ENCODE data around the gene TFAP2D. TPM values are rescaled to one million over a fixed set of nuclear protein-coding genes. Genes with fewer than 3 reads are reported as not detected.

TFAP2D gene
- total RNA-seq, 6 donors from 2014 or later, result not detected

DNA sequence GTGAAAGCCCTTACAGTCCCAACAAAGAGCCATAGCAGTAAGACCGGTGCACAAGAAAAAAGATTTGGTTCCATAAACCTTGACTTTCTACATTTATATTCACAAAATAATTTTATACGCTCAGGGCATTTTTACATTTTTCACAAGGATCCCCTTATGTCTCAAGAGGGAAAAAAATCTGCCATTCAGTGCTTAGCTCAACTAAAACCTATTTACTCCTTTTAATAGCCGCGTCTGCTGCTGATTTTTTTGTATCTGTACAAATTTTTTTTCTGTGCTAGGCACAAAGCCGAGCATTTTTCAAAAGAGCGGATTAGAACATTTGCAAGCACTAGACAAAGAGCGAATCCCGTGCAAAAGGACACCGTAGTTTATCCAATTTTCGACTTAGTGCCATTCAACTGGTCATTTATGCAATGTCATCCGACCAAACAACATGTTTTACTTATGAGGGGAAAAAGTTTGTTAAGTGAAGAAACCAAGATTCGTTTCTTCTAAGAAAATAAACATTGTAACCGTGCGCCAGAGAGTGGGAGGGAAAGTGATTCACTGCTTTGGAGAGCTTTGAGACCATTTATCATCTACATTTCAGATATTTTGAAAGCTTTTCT lies 3.7 kb downstream of the TFAP2D start:
- no peak for TF ChIP-seq POLR2AphosphoS5 (IDR thresholded peaks at IDR 0.05)
- no peak for TF ChIP-seq POLR2A (IDR thresholded peaks at IDR 0.05)
- no peak for TF ChIP-seq EP300 (IDR thresholded peaks at IDR 0.05)
- TF ChIP-seq, protein P1, sequence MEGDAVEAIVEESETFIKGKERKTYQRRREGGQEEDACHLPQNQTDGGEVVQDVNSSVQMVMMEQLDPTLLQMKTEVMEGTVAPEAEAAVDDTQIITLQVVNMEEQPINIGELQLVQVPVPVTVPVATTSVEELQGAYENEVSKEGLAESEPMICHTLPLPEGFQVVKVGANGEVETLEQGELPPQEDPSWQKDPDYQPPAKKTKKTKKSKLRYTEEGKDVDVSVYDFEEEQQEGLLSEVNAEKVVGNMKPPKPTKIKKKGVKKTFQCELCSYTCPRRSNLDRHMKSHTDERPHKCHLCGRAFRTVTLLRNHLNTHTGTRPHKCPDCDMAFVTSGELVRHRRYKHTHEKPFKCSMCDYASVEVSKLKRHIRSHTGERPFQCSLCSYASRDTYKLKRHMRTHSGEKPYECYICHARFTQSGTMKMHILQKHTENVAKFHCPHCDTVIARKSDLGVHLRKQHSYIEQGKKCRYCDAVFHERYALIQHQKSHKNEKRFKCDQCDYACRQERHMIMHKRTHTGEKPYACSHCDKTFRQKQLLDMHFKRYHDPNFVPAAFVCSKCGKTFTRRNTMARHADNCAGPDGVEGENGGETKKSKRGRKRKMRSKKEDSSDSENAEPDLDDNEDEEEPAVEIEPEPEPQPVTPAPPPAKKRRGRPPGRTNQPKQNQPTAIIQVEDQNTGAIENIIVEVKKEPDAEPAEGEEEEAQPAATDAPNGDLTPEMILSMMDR (IDR thresholded peaks at IDR 0.05), result no peak
- Histone ChIP-seq H3K36me3 (no peaks in the 10 kb centered on the region), H3K4me1 (no peaks in the 10 kb centered on the region), H3K27me3 (peaks cover 0 to 11% (median 3%) of the 10 kb centered on the region in 4 donors), H3K9me3 (no peaks in the 10 kb centered on the region), H3K4me3 (no peak overlapping the region), H3K27ac (no peak overlapping the region)
- DNase-seq (no peak), ATAC-seq (ENCODE audit: low FRiP score in 2 of 2) (no peak)
- 3 to 4% methylated on average over 14 of the region's 14 CpGs for WGBS, 2 donors

DNA sequence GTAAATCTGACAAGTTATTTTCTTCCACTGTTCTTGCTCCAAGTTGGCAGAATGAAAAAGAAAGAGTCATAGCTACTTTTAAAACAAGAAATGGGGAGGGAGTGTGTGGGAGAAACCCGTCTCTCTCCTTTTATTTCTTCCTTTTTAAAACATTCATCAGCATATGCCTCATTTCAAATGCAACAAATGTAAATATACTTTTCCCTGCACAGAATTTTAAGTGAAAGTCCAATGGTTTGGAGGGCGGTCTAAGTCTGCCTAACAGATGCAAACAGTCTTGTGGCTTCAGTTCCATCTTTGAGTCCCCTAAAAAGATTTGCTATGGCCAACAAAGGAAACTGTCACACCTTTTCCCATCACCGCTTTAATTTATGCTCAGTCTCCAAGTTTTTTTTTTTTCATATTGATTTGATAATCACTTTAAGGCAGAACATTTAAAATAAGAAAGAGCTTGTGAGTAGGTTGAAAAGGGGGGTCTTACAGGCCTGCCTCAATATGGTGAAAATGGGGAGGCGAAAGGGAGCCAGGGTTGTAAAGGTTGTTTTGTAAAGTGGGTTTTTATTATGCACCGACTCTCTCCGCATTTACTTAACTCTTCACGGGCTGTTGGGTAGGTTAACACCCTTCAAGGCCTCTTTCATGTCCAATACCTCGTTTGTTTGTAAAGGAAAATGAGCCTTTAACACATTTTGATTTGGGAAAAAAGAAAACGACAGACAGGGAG lies 4.6 kb downstream of the TFAP2D start:
- H3K27me3 ChIP-seq, result peaks cover 0 to 11% (median 3%) of the 10 kb centered on the region in 4 donors
- H3K27ac ChIP-seq, result no peak overlapping the region
- H3K4me3 ChIP-seq, result no peak overlapping the region
- WGBS, 2 donors, result 3% methylated on average over 9 of the region's 9 CpGs
- H3K9me3 ChIP-seq, result no peaks in the 10 kb centered on the region
- ATAC-seq (ENCODE audit: low FRiP score in 2 of 2), result no peak
- no peak for DNase-seq
- no peaks in the 10 kb centered on the region for H3K36me3 ChIP-seq
- TF ChIP-seq POLR2AphosphoS5 (IDR thresholded peaks at IDR 0.05) (no peak), EP300 (IDR thresholded peaks at IDR 0.05) (no peak), POLR2A (IDR thresholded peaks at IDR 0.05) (no peak)
- TF ChIP-seq, protein P1 (IDR thresholded peaks at IDR 0.05), result no peak
- no peaks in the 10 kb centered on the region for H3K4me1 ChIP-seq

DNA sequence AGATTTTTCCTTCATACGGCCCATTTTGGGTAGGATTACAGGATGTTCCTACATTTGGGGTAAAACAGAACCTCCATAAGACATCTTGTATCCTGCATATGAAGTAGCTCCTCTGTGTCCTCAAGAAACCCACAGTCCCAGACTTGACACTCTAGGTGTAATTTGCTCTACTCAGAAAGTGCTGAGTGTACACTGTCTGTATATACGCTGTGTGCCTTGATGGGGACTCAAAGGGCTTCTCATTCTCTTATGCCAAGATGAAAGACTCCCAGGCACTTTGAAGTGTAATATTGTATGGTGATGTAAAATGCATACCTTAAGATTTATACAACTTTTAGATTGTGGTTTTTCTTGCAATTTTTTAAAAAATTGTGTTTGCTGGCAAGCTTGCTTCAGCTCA lies 5.2 kb downstream of the TFAP2D start:
- H3K27ac ChIP-seq, result no peak overlapping the region
- no peak overlapping the region for H3K4me3 ChIP-seq
- H3K9me3 ChIP-seq, result no peaks in the 10 kb centered on the region
- H3K4me1 ChIP-seq, result no peaks in the 10 kb centered on the region
- TF ChIP-seq, protein P1 (IDR thresholded peaks at IDR 0.05), result no peak
- TF ChIP-seq POLR2AphosphoS5 (IDR thresholded peaks at IDR 0.05) (no peak), EP300 (IDR thresholded peaks at IDR 0.05) (no peak), POLR2A (IDR thresholded peaks at IDR 0.05) (no peak)
- peaks cover 0 to 11% (median 4%) of the 10 kb centered on the region in 4 donors for H3K27me3 ChIP-seq
- WGBS, 2 donors, result 7 to 11% methylated on average over 2 of the region's 2 CpGs
- no peak for ATAC-seq (ENCODE audit: low FRiP score in 2 of 2)
- no peaks in the 10 kb centered on the region for H3K36me3 ChIP-seq
- no peak for DNase-seq

DNA sequence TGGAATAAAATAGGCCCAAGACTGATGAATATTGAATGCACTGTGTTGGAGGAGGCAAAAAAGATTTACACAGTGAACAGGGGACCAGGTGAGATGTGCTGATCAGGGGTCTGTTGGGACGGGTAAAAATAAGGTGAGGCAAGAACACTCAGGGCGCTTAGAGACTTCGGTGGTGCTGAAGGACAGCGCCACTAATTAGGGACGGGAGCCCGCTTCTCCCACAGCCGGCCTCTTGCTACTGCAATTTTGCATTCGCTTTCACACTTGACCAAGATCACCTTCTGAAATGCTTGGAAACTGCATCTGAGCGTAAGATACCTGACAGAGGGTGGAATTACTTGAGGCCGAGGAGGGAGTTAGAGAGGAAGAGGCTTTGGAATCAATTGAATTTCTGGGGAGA lies 7.3 kb downstream of the TFAP2D start:
- H3K9me3 ChIP-seq, result no peaks in the 10 kb centered on the region
- no peak for TF ChIP-seq EP300 (IDR thresholded peaks at IDR 0.05)
- TF ChIP-seq POLR2AphosphoS5 (IDR thresholded peaks at IDR 0.05), result no peak
- TF ChIP-seq, protein P1 (IDR thresholded peaks at IDR 0.05), result no peak
- TF ChIP-seq POLR2A (IDR thresholded peaks at IDR 0.05), result no peak
- H3K4me3 ChIP-seq, result no peak overlapping the region
- peaks cover 0 to 13% (median 5%) of the 10 kb centered on the region in 4 donors for H3K27me3 ChIP-seq
- no peaks in the 10 kb centered on the region for H3K36me3 ChIP-seq
- H3K4me1 ChIP-seq, result no peaks in the 10 kb centered on the region
- DNase-seq (no peak), ATAC-seq (ENCODE audit: low FRiP score in 2 of 2) (no peak)
- no peak overlapping the region for H3K27ac ChIP-seq
- 5% methylated on average over 10 of the region's 10 CpGs for WGBS, 2 donors
